IMR-90 (cell line): Measurements from ENCODE around the gene GBA2. TPM values are rescaled to one million over a fixed set of nuclear protein-coding genes. Genes with fewer than 3 reads are reported as not detected.

Experiments
- ATAC-seq: fragments of 200-7000 bp; cut with Tn5 transposase; 2 replicates; pipeline ENCODE4 v1.9.1; 2020; ENCODE audit warnings: low read depth, mild to moderate bottlenecking, moderate library complexity
- BruUV-seq: library from RNA; stranded (reverse); fragments of 400-500 nt; replicated peaks from 2 replicates; lab custom pipeline; 2021; lab: Mats Ljungman, UMichigan
- CTCF ChIA-PET: fragments of 300-600 bp; formaldehyde crosslinking; extraction: SDS; loops from one replicate; lab custom pipeline; 2021; ENCODE audit warnings: antibody characterized with exemption; lab: Yijun Ruan, JAX
- POLR2A ChIA-PET: fragments of 300-600 bp; sonication (Branson Sonifier 250); formaldehyde crosslinking; loops from one replicate; lab custom pipeline; 2022; ENCODE audit warnings: antibody characterized with exemption; ENCODE audit not compliant: unreplicated experiment; lab: Charles Lee
- DNase-seq: peaks from one replicate; pipeline ENCODE4 v3.0.0; 2013
- H2AFZ ChIP-seq: replicated peaks from 2 replicates; pipeline ENCODE3; 2013; ENCODE audit warnings: low read length, mild to moderate bottlenecking; ENCODE audit not compliant: poor library complexity
- H2AK5ac ChIP-seq: 2 replicates; pipeline ENCODE4 v1.6.1; 2013; ENCODE audit warnings: low read depth, low read length, inconsistent platforms
- H2AK9ac ChIP-seq: replicated peaks from 2 replicates; pipeline ENCODE3; 2013; ENCODE audit warnings: mild to moderate bottlenecking, low read depth, low read length, moderate library complexity; ENCODE audit not compliant: poor library complexity
- H2BK120ac ChIP-seq: 2 replicates; pipeline ENCODE4 v1.6.1; 2013; ENCODE audit warnings: low read depth, low read length, inconsistent platforms
- H2BK15ac ChIP-seq: 3 replicates; pipeline ENCODE4 v1.6.1; 2013; ENCODE audit warnings: low read depth, low read length, inconsistent platforms
- H2BK20ac ChIP-seq: 2 replicates; pipeline ENCODE4 v1.6.1; 2013; ENCODE audit warnings: low read depth, mild to moderate bottlenecking, inconsistent platforms, low read length, moderate library complexity
- H2BK5ac ChIP-seq: 2 replicates; pipeline ENCODE4 v1.6.1; 2013; ENCODE audit warnings: mild to moderate bottlenecking, low read depth, low read length, inconsistent platforms; ENCODE audit not compliant: poor library complexity, severe bottlenecking
- H3K14ac ChIP-seq: replicated peaks from 2 replicates; pipeline ENCODE4 v1.6.1; 2013; ENCODE audit warnings: low read depth, low read length, inconsistent platforms
- H3K18ac ChIP-seq: 2 replicates; pipeline ENCODE4 v1.6.1; 2013; ENCODE audit warnings: low read depth, low read length, control low read depth
- H3K23ac ChIP-seq: 2 replicates; pipeline ENCODE4 v1.6.1; 2013; ENCODE audit warnings: low read depth, low read length, inconsistent platforms
- H3K27ac ChIP-seq: 2 replicates; pipeline ENCODE4 v1.5.1; 2013; ENCODE audit warnings: mild to moderate bottlenecking, control low read depth, low read length; ENCODE audit not compliant: insufficient read depth
- H3K27me3 ChIP-seq: 2 replicates; pipeline ENCODE4 v1.6.1; 2013; ENCODE audit warnings: low read length; ENCODE audit not compliant: control insufficient read depth, insufficient read depth
- H3K36me3 ChIP-seq: 2 replicates; pipeline ENCODE4 v1.6.1; 2013; ENCODE audit warnings: low read length, mixed read lengths; ENCODE audit not compliant: control insufficient read depth, insufficient read depth
- H3K4ac ChIP-seq: 2 replicates; pipeline ENCODE4 v1.6.1; 2013; ENCODE audit warnings: low read depth, low read length, inconsistent platforms
- H3K4me1 ChIP-seq: 2 replicates; pipeline ENCODE4 v1.6.1; 2013; ENCODE audit warnings: low read length, mixed read lengths; ENCODE audit not compliant: control insufficient read depth, insufficient read depth
- H3K4me2 ChIP-seq: 2 replicates; pipeline ENCODE4 v1.6.1; 2013; ENCODE audit warnings: low read depth, mild to moderate bottlenecking, control low read depth, low read length, moderate library complexity
- H3K4me3 ChIP-seq: 2 replicates; pipeline ENCODE4 v1.5.1; 2013; ENCODE audit warnings: low read depth, mild to moderate bottlenecking, control low read depth, low read length, moderate library complexity; ENCODE audit not compliant: insufficient read depth
- H3K56ac ChIP-seq: 2 replicates; pipeline ENCODE4 v1.6.1; 2013; ENCODE audit warnings: low read length, inconsistent platforms; ENCODE audit not compliant: insufficient read depth; ENCODE audit errors: extremely low read depth
- H3K79me1 ChIP-seq, 2 experiments: 2 replicates each; pipeline ENCODE4 v1.6.1; 2013; ENCODE audit warnings: low read length in 2 of 2, inconsistent platforms in 1 of 2, low read depth in 1 of 2
- H3K9ac ChIP-seq: 2 replicates; pipeline ENCODE4 v1.6.1; 2013; ENCODE audit warnings: low read depth, low read length, control low read depth
- H3K9me1 ChIP-seq: 2 replicates; pipeline ENCODE4 v1.6.1; 2013; ENCODE audit warnings: low read length, inconsistent platforms; ENCODE audit not compliant: insufficient read depth
- H3K9me3 ChIP-seq: 2 replicates; pipeline ENCODE4 v1.6.1; 2013; ENCODE audit warnings: low read length; ENCODE audit not compliant: control insufficient read depth, insufficient read depth
- H4K20me1 ChIP-seq: 2 replicates; pipeline ENCODE4 v1.6.1; 2013; ENCODE audit warnings: low read length, inconsistent platforms; ENCODE audit not compliant: insufficient read depth
- H4K5ac ChIP-seq: 2 replicates; pipeline ENCODE4 v1.6.1; 2013; ENCODE audit warnings: mild to moderate bottlenecking, low read depth, low read length, control low read depth
- H4K8ac ChIP-seq, 2 experiments: 2 replicates each; pipeline ENCODE4 v1.6.1; 2013; ENCODE audit warnings: low read depth in 2 of 2, low read length in 2 of 2, control low read depth in 1 of 2, inconsistent platforms in 1 of 2
- H4K91ac ChIP-seq: 2 replicates; pipeline ENCODE4 v1.6.1; 2013; ENCODE audit warnings: low read depth, low read length, inconsistent platforms; ENCODE audit not compliant: insufficient read depth
- CEBPB ChIP-seq: IDR thresholded peaks from 2 replicates; pipeline ENCODE4 v1.6.1; 2012; ENCODE audit warnings: low read depth, low read length, improper control_type of control experiment
- MAFK ChIP-seq: IDR thresholded peaks from 2 replicates; pipeline ENCODE4 v1.6.1; 2012; ENCODE audit warnings: low read depth, low read length, improper control_type of control experiment
- MAZ ChIP-seq: IDR thresholded peaks from 2 replicates; pipeline ENCODE4 v1.6.1; 2012; ENCODE audit warnings: low read depth, mild to moderate bottlenecking, low read length, improper control_type of control experiment, moderate library complexity, borderline replicate concordance
- NFE2L2 ChIP-seq: fragments of 150-350 bp; IDR thresholded peaks from 2 replicates; pipeline ENCODE4 v1.6.1; 2016; ENCODE audit warnings: low read depth, mild to moderate bottlenecking, low read length
- POLR2A ChIP-seq: IDR thresholded peaks from 2 replicates; pipeline ENCODE4 v1.6.1; 2012; ENCODE audit warnings: mild to moderate bottlenecking, low read depth, low read length
- RAD21 ChIP-seq: IDR thresholded peaks from 2 replicates; pipeline ENCODE4 v1.6.1; 2012; ENCODE audit warnings: low read length, improper control_type of control experiment
- RCOR1 ChIP-seq: IDR thresholded peaks from 2 replicates; pipeline ENCODE4 v1.6.1; 2012; ENCODE audit warnings: mild to moderate bottlenecking, low read length, improper control_type of control experiment; ENCODE audit not compliant: insufficient replicate concordance
- RFX5 ChIP-seq: IDR thresholded peaks from 2 replicates; pipeline ENCODE4 v1.8.0; 2012; ENCODE audit warnings: low read depth, mild to moderate bottlenecking, low read length, moderate library complexity
- SMC3 ChIP-seq: fragments of 150-350 bp; IDR thresholded peaks from 2 replicates; pipeline ENCODE4 v1.6.1; 2016; ENCODE audit warnings: low read depth, mild to moderate bottlenecking, antibody characterized with exemption, low read length, moderate library complexity
- USF2 ChIP-seq: fragments of 150-350 bp; IDR thresholded peaks from 2 replicates; pipeline ENCODE4 v1.6.1; 2017; ENCODE audit warnings: mild to moderate bottlenecking, antibody characterized with exemption, low read length, low read depth
- WGBS, 2 experiments: methylation state at CpG; one replicate each; pipeline versions ENCODE4 v1.1.5 to v1.1.7; 2013; ENCODE audit warnings: missing lambda C conversion rate in 2 of 2; ENCODE audit not compliant: insufficient read length in 1 of 2; ENCODE audit errors: extremely low coverage in 2 of 2; 5-methylcytosine and 5-hydroxymethylcytosine counted together
- dilution Hi-C: fragments of 300-500 bp; cut with HindIII; formaldehyde crosslinking; loops from one replicate; pipeline ENCODE4 v1.14.3; 2018; ENCODE audit warnings: low sequenced_read_pairs; ENCODE audit not compliant: unreplicated experiment
- in situ Hi-C: fragments of 300-500 bp; cut with MboI; formaldehyde crosslinking; loops from 3 replicates; pipeline ENCODE4 v1.14.3; 2019; ENCODE audit warnings: low sequenced_read_pairs, inconsistent platforms, mixed read lengths
- intact Hi-C: fragments of 100-400 bp; cut with micrococcal nuclease; formaldehyde crosslinking; loops from 2 replicates; pipeline ENCODE4 v1.10.0; 2022
- microRNA-seq, 2 experiments: library from miRNA; stranded (forward) in 1 of 2; unstranded in 1 of 2; fragments of 10-50 nt in 1 of 2; fragments of <30 nt in 1 of 2; gene quantifications in 1 of 2; microRNA quantifications in 1 of 2; one replicate each; pipeline versions ENCODE3 to v1.1.0; 2013 to 2020; ENCODE audit not compliant: insufficient read depth in 1 of 2, insufficient read length in 1 of 2, unreplicated experiment in 1 of 2
- polyA plus RNA-seq, 3 experiments: library from polyadenylated mRNA; depleted of rRNA; stranded (reverse); fragments of >200 nt; gene quantifications; 2 replicates each; pipeline ENCODE4 v1.2.3, GENCODE V29; 2012; ENCODE audit warnings: low replicate concordance in 1 of 3
- small RNA-seq, 5 experiments: library from RNA; depleted of rRNA; stranded (forward); fragments of <200 nt; gene quantifications; one replicate each; pipeline ENCODE3, GENCODE V24; 2012
- total RNA-seq: library from RNA; depleted of rRNA; stranded (reverse); fragments of >200 nt; gene quantifications from 2 replicates; pipeline ENCODE4 v1.2.3, GENCODE V29; 2012; rRNA removed

Gene GBA2
- total and polyA plus RNA-seq, 2 of the 4 experiments (the other 2 are of a cell fraction), result 18.1 to 38.2 TPM

- peaks cover 45% of the 10 kb centered on the region for H3K4me1 ChIP-seq
- H3K79me1 ChIP-seq, result peaks cover 13 to 84% of the 10 kb centered on the region in 2 experiments
- H3K18ac ChIP-seq, result no peak overlapping the region
- H3K14ac ChIP-seq, result peak overlapping the region; percentile 100
- H4K5ac ChIP-seq, result no peak overlapping the region
- no peaks in the 10 kb centered on the region for H3K27me3 ChIP-seq
- no peak overlapping the region for H4K91ac ChIP-seq
- H3K4me3 ChIP-seq, result peak overlapping the region; percentile 83
- WGBS, 2 experiments, result no CpG with 5 or more reads among the region's 2 CpGs
- no peak overlapping the region for H2BK20ac ChIP-seq
- H2BK120ac ChIP-seq, result no peak overlapping the region
- intact Hi-C loops (loop anchor here (10.0 kb wide), 1 partner anchor 83 kb away; the partner anchor contains the start of gene TESK1), dilution Hi-C loops (no loop called here), in situ Hi-C loops (no loop called here)
- ChIA-PET POLR2A (interaction anchor here (0.5 to 3.8 kb wide), 5 partner anchors 9 to 198 kb away, joined by 5 to 14 read pairs (median 10); partner anchors contain the start of genes CCDC107, RMRP and RUSC2), CTCF (no interaction called here)
- DNase-seq (no peak), ATAC-seq (no peak)
- H2BK5ac ChIP-seq, result peak overlapping the region; percentile 98
- H3K27ac ChIP-seq, result peak overlapping the region; percentile 90
- H4K20me1 ChIP-seq, result peaks cover 74% of the 10 kb centered on the region
- peaks cover 33% of the 10 kb centered on the region for H3K9me1 ChIP-seq
- H2AK5ac ChIP-seq, result peak overlapping the region; percentile 13; the same call in 1 of the 2 replicates
- H4K8ac ChIP-seq, result no peak overlapping the region
- H3K23ac ChIP-seq, result peak overlapping the region; percentile 92
- H2AFZ ChIP-seq, result no peak overlapping the region
- H3K4me2 ChIP-seq, result peak overlapping the region; percentile 97
- H3K4ac ChIP-seq, result peak overlapping the region; percentile 13; the same call in 1 of the 2 replicates
- TF ChIP-seq RCOR1 (no peak), NFE2L2 (no peak), USF2 (no peak), POLR2A (no peak), RAD21 (no peak), SMC3 (no peak), MAFK (no peak), CEBPB (no peak), RFX5 (no peak), MAZ (no peak)
- H3K36me3 ChIP-seq, result peaks cover 57% of the 10 kb centered on the region
- peak overlapping the region; percentile 61; the same call in 1 of the 2 replicates for H3K56ac ChIP-seq
- H3K9ac ChIP-seq, result peak overlapping the region; percentile 98
- H2AK9ac ChIP-seq, result peak overlapping the region; percentile 67
- no peak overlapping the region for H2BK15ac ChIP-seq
- no peaks in the 10 kb centered on the region for H3K9me3 ChIP-seq
- BruUV-seq, result no TSS peak
Measured at GRCh38 chr9:35687306-35687705, 61.7 kb downstream of the GBA2 start.

Small RNA genes lying within 50 kb of the gene (microRNA-seq; reads per million reads assigned to microRNA genes)
- gene MIR6852 (ENCODE audit: unreplicated experiment) (1.5 reads per million), gene MIR6853 (ENCODE audit: insufficient read depth in 1 of 2, insufficient read length in 1 of 2, unreplicated experiment in 1 of 2) (0.73 to 4.1 reads per million in 2 experiments)

Small RNA genes lying within 50 kb of the gene (small RNA-seq; reads per million reads assigned to genes)
- gene MIR6853, result 0 to 2.0 (median 0) reads per million in 5 experiments

Other genes with a start within 250 kb of the GBA2 start
- gene TESK1, start 144.0 kb downstream of the GBA2 start, total RNA-seq, result 3.1 and 3.4 TPM in 2 replicates
- 21.0 and 22.9 TPM in 2 replicates for gene TESK1, start 144.0 kb downstream of the GBA2 start, polyA plus RNA-seq (2012; rRNA removed)
- gene CD72, start 130.8 kb downstream of the GBA2 start, total RNA-seq, result 0.36 TPM in 1 of 2 replicates, not detected in the other
- 0.09 and 0.58 TPM in 2 replicates for gene CD72, start 130.8 kb downstream of the GBA2 start, polyA plus RNA-seq (2012; rRNA removed)
- not detected in 2 replicates for gene SIT1, start 98.3 kb downstream of the GBA2 start, total RNA-seq
- not detected in 2 replicates for gene SIT1, start 98.3 kb downstream of the GBA2 start, polyA plus RNA-seq (2012; rRNA removed)
- gene RMRP, start 91.2 kb downstream of the GBA2 start, total RNA-seq, result 13,690 and 21,707 TPM in 2 replicates
- 39.7 and 88.0 TPM in 2 replicates for gene RMRP, start 91.2 kb downstream of the GBA2 start, polyA plus RNA-seq (2012; rRNA removed)
- 6.8 and 10.0 TPM in 2 replicates for gene CCDC107, start 90.9 kb downstream of the GBA2 start, total RNA-seq
- 21.1 and 24.4 TPM in 2 replicates for gene CCDC107, start 90.9 kb downstream of the GBA2 start, polyA plus RNA-seq (2012; rRNA removed)
- 0.56 and 2.5 TPM in 2 replicates for gene ARHGEF39, start 84.0 kb downstream of the GBA2 start, total RNA-seq
- gene ARHGEF39, start 84.0 kb downstream of the GBA2 start, polyA plus RNA-seq (2012; rRNA removed), result 2.1 and 2.8 TPM in 2 replicates
- 0.54 and 0.56 TPM in 2 replicates for gene CA9, start 75.3 kb downstream of the GBA2 start, total RNA-seq
- gene CA9, start 75.3 kb downstream of the GBA2 start, polyA plus RNA-seq (2012; rRNA removed), result 3.7 and 3.9 TPM in 2 replicates
- gene TPM2, start 59.3 kb downstream of the GBA2 start, total RNA-seq, result 960 and 1,994 TPM in 2 replicates
- gene TPM2, start 59.3 kb downstream of the GBA2 start, polyA plus RNA-seq (2012; rRNA removed), result 2,500 and 2,548 TPM in 2 replicates
- 337 and 346 TPM in 2 replicates for gene TLN1, start 17.0 kb downstream of the GBA2 start, total RNA-seq
- gene TLN1, start 17.0 kb downstream of the GBA2 start, polyA plus RNA-seq (2012; rRNA removed), result 224 and 228 TPM in 2 replicates
- gene CREB3, start 16.6 kb downstream of the GBA2 start, total RNA-seq, result 105 and 106 TPM in 2 replicates
- 54.9 and 60.7 TPM in 2 replicates for gene CREB3, start 16.6 kb downstream of the GBA2 start, polyA plus RNA-seq (2012; rRNA removed)
- gene RGP1, start 59 bp upstream of the GBA2 start, total RNA-seq, result 10.2 and 10.8 TPM in 2 replicates
- 13.5 and 14.3 TPM in 2 replicates for gene RGP1, start 59 bp upstream of the GBA2 start, polyA plus RNA-seq (2012; rRNA removed)
- gene MSMP, start 5.0 kb upstream of the GBA2 start, total RNA-seq, result not detected in 2 replicates
- not detected in 2 replicates for gene MSMP, start 5.0 kb upstream of the GBA2 start, polyA plus RNA-seq (2012; rRNA removed)
- 5.2 and 6.4 TPM in 2 replicates for gene NPR2, start 42.4 kb upstream of the GBA2 start, total RNA-seq
- gene NPR2, start 42.4 kb upstream of the GBA2 start, polyA plus RNA-seq (2012; rRNA removed), result 29.9 and 35.7 TPM in 2 replicates
- gene SPAG8, start 63.0 kb upstream of the GBA2 start, total RNA-seq, result 0.28 and 0.72 TPM in 2 replicates
- gene SPAG8, start 63.0 kb upstream of the GBA2 start, polyA plus RNA-seq (2012; rRNA removed), result 0.62 and 0.84 TPM in 2 replicates
- 6.7 and 7.5 TPM in 2 replicates for gene HINT2, start 65.8 kb upstream of the GBA2 start, total RNA-seq
- gene HINT2, start 65.8 kb upstream of the GBA2 start, polyA plus RNA-seq (2012; rRNA removed), result 17.4 and 20.6 TPM in 2 replicates
- not detected in 2 replicates for gene FAM221B, start 79.5 kb upstream of the GBA2 start, total RNA-seq
- not detected in 2 replicates for gene FAM221B, start 79.5 kb upstream of the GBA2 start, polyA plus RNA-seq (2012; rRNA removed)
- 0.56 and 0.72 TPM in 2 replicates for gene TMEM8B, start 80.0 kb upstream of the GBA2 start, total RNA-seq
- 8.2 and 8.3 TPM in 2 replicates for gene TMEM8B, start 80.0 kb upstream of the GBA2 start, polyA plus RNA-seq (2012; rRNA removed)
- not detected in 2 replicates for gene OR13J1, start 121.2 kb upstream of the GBA2 start, total RNA-seq
- gene OR13J1, start 121.2 kb upstream of the GBA2 start, polyA plus RNA-seq (2012; rRNA removed), result not detected in 2 replicates
- gene HRCT1, start 157.0 kb upstream of the GBA2 start, total RNA-seq, result 1.1 and 1.7 TPM in 2 replicates
- gene HRCT1, start 157.0 kb upstream of the GBA2 start, polyA plus RNA-seq (2012; rRNA removed), result 3.9 and 4.4 TPM in 2 replicates
- gene SPAAR, start 160.3 kb upstream of the GBA2 start, total RNA-seq, result 0.18 and 0.28 TPM in 2 replicates
- 0.24 and 0.32 TPM in 2 replicates for gene SPAAR, start 160.3 kb upstream of the GBA2 start, polyA plus RNA-seq (2012; rRNA removed)
- 0.56 and 0.90 TPM in 2 replicates for gene OR2S2, start 208.9 kb upstream of the GBA2 start, total RNA-seq
- gene OR2S2, start 208.9 kb upstream of the GBA2 start, polyA plus RNA-seq (2012; rRNA removed), result 0.20 and 0.46 TPM in 2 replicates